Fibroblast of skin of abdomen (primary cell): ENCODE measurements around the gene SCMH1.

Source experiments
- DNase-seq: peaks from one replicate; pipeline ENCODE4 v3.0.0-alpha.2; 2013

SCMH1 gene

DNA sequence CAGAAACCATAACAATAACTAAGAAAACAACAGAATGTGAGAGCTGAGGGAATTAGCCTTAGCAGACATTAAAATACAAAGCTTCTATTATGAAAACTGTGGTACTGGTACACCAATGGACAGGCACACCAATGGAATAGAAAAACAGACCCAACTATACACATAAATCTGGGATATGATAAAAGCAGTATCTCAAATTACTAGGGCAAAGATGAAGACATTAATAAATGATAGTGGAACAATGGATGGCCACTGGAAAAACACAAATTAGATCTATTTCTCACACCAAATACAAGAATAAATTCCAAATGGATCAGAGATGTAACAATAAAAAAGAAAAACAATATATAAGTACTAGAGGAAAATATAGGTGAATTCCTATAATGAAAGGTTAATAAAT is 155.2 kb downstream of the SCMH1 start:
- no peak for DNase-seq

DNA sequence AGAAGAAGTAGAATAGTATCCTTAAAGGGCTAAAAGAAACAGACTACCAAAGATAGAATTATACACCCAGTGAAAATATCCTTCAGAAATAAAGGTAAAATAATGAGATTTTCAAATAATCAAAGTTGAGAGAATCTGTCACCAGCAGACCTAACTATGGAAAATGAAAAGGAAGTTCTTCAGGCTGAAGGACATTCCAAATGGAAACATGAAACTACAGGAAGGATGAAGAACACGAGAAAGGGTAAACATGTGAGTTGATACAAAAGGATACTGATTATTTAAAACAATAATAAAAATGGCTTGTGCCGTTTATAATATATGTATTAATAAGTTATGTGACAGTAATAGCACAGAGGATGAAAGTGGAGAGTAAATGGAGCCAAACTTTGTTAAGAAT is 163.5 kb downstream of the SCMH1 start:
- no peak for DNase-seq

DNA sequence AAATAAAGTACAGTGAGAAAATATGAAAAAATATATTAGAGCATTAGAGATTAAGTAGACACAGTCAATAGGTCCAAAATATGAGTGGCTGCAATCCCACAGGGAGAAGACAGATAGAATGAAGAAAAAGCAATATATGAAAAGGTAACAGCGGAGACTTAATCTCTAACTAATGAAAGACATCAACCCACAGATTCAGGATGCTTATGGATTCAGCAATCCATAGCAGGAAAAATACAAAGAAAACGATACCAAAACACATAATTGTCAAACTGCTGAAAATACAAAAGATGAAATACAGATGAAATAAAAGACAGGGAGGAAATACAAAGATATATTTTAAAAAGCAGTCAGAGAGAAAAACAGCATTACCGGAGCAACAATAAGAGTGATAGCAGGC is 163.9 kb downstream of the SCMH1 start:
- DNase-seq: no peak

DNA sequence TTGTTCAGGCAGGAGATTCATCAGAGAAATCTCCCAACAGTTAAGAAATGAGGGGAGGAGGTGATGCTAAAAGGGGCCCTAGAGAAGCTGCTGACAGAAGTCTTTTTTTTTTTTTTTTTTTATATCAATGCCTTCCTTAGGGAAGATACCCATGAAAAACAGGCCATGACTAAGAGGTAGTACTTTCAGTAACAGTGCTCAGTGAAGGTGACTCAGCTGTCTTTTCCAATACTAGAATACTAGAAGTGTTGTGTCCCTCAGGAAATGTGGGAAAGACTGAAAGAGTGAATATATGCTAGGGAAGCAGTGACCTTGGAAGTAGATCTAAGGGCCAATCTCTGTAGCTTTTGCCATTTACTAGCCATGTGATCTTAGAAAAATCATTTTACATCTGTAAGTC is 168.1 kb downstream of the SCMH1 start:
- peak; percentile 73 for DNase-seq

DNA sequence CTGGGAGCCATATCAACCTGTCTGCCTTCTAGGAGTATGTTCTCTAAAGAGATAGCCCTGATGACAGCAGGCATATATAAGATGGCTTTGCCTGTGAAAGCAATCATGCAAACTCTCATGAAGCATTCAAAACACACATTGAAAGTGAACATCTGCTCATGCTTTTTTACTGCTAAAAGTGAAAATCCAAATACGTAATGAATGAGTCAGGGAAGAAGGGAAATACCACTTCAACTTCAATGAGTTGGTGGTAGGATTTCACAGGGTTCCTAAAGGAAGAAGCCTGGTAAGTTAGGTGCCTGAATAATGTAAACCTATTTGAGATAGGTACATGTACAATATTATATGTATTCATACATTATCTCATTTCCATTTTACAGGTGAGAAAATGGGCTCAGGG is 170.1 kb downstream of the SCMH1 start:
- DNase-seq: peak; percentile 40

DNA sequence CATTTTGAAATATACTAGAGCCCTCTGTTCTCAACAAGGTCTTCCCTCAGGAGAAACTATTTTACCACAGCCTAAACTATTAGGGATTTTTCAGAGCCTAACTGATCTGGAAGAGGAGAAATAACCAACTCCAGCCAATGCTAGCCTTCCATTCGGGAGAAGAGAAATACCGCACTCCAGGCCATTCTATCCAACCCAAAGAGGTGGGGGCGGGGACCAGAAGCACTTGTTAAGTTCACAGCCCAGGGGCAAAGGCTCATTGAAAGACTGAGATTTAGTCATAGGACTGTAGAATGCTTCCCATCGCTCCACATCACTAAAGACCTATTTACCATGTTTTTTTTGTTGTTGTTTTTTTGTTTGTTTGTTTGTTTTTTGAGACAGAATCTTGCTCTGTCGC is 185.2 kb downstream of the SCMH1 start:
- DNase-seq: no peak

DNA sequence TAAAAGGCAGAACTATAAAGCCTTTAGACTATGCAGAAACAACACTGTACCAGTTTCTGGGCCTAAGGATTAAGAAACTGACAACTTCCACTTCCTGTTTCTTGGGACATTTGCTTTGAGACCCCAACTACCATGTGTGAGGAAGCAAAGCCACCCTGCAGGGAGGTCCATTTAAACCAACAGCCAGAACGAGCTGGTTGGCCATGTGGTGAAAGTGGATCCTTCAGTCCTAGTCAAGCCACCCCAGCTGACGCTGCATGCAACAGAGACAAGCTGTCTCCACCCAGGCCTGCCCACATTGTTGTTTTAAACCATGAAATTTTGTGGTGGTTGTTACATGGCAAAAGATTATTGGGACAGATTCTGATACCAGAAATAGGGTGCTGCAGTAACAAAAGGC is 188.8 kb downstream of the SCMH1 start:
- no peak for DNase-seq

DNA sequence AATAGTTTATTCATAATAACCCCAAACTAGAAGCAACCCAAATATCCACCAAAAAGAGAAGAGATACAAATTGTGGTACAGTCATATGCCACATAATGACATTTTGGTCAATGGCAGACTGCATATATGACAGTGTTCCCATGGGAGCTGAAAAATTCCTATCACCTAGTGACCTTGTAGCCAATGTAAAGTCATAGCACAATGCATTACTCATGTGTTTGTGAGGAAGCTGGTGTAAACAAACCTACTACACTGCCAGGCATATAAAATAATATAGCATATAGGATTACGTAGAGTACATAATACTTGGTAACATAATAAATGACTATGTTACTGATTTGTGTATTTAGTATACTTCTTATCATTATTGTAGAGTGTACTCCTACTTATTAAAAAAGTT is 191.1 kb downstream of the SCMH1 start:
- DNase-seq: no peak

DNA sequence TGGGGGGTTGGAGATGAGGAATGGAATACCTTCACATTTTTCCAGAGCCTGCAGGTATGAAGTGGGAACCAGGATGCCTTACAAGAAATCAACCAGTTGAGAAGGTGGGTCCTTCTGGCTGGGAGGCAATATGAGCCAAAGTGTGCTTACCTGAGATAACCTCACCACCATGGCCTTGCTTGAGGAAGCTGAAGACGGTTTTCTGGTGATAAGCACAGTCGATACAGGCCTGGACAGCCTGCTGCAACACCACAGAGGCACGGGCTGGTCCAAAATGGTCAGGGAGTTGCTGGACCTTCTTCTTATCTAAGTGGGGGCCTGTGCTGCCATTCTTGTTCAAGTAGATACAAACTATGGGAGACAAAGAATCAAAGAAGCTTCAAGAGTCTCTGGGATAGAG is 193.6 kb downstream of the SCMH1 start:
- DNase-seq: no peak

DNA sequence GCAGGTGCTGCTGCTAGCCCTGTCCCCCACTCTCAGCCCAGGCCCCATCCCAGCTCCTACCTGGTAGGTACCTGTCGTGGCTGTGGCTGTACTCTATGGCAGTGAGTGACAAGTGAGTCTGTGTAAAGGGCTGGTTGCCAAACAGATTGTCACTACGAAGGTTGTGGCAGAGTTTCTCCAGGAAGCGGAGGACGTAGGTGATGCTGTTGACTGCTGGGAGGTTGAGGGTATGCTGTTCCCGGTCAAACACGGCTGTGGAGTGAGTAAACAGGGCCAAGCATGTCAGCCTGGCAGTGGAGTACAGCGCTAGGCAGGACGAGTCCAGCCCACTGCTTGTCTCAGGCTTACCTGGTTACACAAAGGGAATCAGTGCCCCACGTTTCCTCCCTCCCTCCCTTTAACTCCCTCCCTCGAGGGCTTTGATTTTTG is 195.7 kb downstream of the SCMH1 start:
- DNase-seq: no peak

DNA sequence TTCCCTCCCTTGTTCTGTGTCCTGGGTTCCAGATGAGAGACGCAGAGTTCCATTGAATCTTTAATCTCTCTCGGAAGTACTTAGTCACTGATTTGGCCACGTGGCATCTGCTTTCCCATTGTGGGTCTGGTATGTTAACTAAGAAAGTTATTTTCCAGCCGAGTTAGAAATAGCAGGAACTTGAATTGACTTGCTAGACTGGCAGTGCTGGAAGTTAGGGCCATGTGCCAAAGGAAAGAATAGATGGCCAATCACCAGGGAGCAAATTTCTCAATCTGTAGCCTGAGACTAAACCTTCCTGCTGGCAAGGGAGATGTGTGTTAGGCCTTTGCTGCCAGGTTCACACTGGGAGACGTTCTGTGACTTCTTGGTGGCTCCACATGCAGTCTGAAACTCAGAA is 196.4 kb downstream of the SCMH1 start:
- peak; percentile 46 for DNase-seq

DNA sequence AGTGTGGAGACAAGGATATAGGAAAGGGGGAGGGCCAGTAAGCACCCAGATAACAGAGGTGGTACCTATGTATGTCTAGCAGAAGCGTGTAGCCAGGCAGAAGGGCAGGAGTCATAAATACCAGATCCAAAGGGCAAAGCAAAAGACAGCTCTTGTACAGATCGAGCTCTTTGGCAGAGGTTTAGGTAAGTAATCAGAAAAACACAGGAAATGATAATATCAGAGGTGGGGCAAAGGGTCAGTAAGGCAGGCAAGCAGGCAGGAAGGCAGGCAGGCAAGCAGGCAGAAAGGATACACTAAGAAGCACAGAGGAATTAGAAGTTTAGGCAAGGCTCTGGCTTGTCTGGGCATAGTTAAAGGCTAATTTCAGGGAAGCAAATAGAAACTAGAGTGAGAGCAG is 197.9 kb downstream of the SCMH1 start:
- no peak for DNase-seq

DNA sequence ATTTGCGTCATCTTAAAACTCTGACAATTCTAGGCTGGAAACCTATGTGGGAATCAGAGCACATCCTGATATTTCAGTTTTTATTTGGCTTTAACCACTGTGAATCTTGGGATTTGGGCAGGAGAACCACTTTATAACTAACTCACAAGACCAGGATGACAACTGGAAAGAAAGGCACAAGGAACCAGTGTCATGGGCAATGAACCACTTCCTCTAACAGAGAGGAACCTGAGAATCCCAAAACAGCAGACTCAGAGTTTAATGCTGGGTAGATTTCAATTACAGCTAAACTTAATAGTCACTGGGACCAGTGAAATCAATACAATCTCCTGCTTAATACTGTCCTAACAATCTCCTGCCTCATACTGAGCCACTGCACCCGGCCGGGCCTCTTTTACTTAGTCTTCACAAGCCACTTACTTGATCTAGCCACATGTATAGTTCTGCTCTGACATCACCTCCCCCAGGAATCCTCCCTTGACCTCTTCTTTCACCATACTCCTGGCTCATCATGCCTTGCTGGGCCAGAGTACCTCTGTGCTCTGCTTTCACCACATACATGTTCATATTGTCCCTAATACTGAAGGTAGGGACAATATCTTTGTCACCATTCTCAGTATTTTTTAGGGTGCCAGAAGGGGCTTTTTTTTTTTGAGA is 200.4 kb downstream of the SCMH1 start:
- DNase-seq: peak; percentile 18

DNA sequence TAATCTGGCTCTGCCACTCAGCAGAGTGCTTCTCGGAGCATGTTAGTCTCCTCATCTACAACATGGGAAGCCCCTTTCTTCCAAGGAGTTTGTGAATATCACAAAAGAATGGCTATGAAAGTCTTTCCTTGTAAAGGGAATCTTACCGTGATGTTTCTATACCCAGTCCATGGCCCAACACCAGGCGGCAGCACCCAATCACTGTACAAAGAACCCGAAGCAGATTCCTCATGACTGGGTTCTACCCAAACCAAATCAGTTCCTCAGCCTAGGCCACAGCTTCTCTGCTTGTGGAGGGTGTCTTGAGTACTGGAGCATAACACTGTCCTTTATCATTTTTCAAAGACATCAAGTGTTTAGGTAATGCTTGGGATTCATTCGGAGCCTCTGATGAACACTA is 204.0 kb downstream of the SCMH1 start:
- no peak for DNase-seq

DNA sequence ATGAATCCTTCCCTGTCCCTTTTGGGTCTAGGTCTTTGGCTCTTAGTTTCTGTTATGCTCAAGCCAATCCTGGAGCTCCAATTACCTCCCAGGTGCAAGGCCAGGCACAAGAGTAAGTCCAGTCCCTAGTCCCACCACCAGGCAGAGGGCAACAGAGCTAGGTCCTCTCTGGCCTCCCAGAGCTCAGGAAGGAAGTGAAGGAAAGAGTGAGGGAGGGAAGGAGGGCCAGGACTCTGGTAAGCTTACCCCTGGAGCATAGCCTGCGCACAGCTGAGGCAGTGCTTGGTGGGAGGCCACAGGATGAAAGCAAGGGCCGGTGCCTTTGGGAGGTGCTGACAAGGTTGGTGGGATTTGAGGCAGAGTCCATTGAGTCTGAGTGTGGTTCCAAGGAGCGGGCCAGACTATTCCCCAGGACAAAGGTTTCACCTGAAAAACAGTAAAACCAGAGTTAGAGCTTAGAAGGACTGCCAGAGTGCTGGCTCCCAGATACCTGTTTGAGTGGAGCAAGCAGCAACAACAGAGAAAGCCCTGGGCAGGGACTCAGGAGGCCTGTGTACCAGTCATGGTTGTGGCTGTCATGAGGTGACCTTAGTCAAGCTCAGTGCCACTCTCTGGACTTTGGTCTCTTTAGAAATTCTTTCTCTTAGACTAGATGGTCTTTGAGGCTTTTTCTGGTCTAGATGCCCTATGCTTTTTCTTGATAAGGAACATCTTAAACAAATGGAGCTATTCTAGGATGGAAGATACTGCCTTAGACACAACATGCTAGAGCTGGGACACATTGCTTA is 204.8 kb downstream of the SCMH1 start:
- no peak for DNase-seq

DNA sequence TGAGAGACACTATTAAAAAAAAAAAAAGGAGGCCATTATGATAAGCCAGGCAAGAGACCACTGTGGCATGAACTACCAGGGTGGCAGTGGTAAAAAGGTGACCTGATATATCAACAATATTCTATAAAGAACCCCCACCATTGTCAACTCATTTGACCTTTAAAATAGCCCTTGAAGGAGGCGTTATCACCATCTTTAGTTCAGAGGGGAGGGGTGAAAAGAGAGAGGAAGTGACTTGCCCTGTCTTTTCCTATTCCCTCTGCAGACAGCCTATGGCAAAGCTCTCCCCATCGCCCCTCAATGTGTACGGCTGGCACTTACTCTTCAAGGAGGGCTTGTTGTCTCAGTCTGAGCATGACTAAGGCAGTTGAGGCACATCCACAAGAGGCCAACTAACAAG is 208.8 kb downstream of the SCMH1 start:
- DNase-seq: no peak

DNA sequence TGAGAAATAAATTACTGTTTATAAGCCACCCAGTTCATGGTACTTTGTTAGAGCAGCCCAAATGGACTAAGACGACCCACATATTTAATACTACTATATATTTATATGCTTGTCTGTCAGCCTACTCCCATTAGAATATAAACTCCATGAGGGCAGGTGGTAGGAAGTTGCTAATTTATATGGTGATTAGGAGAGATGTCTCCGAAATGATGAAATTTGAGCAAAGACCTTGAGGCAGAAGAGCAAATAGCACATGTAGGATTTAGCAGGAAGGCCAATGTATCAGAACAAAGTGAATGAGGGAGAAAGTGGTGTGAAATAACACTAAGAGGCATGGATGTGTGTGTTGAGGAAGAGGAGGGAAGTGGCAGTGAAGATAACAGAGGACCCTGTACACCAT is 210.0 kb downstream of the SCMH1 start:
- no peak for DNase-seq

DNA sequence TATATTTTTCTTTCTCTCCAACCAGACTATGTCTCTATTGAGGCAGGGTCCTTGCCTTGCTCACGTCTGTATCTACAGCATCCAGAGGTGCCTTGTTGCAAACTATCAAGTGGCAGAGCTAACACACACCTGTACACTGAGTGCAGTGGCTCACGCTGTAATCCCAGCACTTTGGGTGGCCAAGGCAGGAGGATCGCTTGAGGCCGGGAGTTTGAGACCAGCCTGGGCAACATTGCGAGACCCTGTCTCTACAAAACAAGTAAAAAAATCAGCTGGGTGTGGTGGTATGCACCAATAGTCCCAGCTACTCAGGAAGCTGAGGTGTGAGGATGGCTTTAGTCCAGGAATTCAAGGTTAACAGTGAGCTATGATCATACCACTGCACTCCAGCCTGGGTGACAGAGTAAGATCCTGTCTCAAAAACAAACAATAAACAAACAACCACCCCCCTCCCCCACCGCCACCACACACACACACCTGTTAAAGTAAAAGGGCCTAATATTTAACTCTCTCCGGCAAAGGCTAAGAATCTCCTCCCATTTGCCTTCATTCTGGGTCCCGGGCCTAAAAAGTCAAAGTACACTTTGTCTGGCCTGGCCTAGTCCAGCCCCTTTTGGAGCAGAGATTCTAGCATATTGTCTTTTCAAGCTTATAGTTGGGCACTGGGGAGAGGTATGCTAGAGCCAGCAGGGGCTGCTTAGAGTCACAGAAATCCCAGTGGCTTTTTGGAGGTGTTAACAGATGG is 211.1 kb downstream of the SCMH1 start:
- no peak for DNase-seq

DNA sequence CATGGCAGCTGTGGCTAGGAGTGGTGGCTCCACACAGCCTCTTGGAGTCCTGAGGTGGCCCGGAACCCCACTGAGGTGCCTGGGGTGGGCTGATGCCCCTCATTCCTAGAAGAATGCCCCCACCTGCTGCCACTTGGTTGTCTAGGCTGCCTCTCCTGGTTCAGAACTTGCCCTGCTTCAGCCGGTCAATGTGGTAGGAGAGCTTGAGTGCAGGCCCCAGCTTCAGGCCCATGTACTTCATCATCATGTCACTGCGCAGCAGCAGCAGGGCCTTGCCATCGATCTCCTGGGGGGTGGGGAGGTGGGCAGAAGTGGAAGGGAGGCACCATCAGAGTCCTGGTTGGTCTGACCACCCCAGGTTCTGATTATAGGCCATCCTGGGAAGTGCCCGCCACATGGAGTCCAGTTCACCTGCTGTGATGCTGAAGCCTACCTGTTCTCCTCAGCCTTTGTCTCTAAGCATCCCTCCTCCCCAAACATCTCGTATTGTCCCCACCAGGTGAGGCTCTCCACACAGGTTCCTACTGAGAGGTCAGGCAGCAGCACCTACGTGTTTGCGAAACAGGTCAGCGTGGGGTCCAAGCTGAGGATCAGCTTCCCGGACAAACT is 214.0 kb downstream of the SCMH1 start:
- DNase-seq: no peak

DNA sequence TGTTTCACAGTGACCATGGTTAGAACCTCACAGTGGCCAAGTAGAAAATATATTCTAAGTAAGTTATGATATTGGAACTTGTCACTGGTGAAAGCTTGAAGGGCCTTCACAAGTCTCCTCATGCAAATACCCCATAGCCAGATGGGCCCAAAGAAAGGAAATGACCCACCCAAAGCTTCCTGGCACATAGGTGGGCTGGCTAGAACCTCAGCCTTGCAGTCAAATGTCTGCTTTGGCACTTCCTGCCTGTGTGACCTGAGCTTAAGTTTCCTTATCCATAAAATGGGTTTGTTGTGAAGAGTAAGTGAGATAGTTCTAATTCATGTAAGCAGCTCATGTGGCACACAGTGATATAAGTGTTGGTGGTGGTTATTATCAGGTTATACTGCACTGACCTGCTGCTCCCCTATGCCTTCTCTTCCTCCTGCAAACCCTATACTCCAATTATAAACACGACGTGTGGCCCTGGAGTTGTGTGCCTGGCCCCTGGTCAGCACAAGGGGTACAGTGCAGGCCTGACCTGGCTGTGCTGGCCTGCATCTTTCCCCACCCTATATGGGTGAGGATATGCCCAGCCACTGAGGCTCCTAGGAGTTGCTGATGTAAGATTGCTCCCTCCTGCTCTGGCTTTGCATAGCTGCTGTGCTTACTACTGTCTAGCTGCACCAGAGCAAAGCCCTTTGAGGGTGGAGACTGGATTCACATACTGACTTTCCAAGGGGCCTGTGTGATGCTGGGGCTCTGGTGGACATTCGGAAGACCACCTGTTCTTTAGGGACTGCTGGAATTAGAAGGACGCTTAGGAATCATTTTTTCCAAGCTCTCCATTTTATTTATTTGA is 215.9 kb downstream of the SCMH1 start:
- DNase-seq: no peak

DNA sequence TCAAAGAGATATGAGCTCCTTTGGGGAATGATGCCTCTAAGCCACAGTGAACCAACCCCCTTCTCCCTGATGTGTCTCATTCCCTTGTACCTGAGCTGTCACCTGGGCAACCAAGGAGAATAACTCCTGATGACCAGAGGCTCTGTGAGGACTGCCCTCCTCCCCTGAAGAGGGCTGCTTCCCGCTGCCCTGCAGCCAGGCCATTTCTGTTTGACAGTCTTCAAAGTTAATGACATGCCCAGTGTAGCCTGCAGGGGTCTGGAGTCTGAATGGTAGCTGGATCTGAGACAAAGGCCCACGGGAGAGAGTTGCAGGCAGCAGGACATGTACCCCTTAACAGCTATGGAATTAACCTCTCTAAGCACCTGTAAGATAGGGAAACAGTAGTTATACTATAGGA is 217.2 kb downstream of the SCMH1 start:
- DNase-seq: no peak

DNA sequence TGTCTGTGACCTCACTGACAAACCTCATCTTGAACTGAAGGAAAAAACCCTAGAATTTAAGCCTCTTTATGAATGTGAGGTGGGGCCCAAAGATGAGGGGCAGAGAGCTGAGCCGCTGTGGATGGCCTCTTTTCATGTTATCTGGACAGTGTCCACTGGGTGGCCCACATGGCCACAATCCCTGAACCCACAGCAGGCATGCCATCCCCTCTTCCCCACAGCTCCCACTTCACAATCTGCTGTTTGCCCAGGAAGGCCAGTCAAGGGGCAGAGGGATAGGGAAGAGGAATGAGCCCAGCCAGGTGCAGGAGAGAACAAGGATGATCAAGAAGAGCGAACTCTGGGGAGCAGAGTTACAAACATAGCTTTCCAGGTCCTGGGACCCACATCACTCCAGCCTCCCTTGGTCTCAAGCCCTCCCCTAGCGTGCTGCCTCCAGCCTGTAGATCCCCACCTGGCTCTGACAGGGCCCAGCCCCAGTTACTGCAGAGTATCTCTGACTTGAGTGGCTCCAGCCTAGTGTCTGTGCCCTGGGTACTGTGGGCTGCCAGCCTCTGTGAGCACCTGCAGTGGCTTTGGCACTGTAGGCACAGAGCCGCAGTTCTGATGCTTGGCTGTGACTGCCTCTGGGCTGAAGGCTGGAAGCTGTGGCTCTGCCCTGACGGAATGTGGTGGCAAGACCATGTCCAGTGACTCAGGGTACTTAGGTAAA is 218.7 kb downstream of the SCMH1 start:
- DNase-seq: no peak
